Heart right ventricle (tissue), 16 donors: ENCODE data around the gene CCDC92B. TPM values are rescaled to one million over a fixed set of nuclear protein-coding genes. Genes with fewer than 3 reads are reported as not detected.
A peak's percentile ranks its signal among the peaks of the same experiment; 100 is the strongest.

ENCODE experiments used
- ATAC-seq, 8 donors: fragments of 200-7000 bp; cut with Tn5 transposase; one replicate each; pipeline ENCODE4 v1.9.1; 2020; ENCODE audit warnings: mild to moderate bottlenecking in 8 of 8, moderate library complexity in 8 of 8, moderate number of reproducible peaks in 1 of 8
- DNase-seq, 2 donors: peaks; one replicate each; pipeline ENCODE4 v3.0.0-alpha.2; 2020
- H3K27ac ChIP-seq, 10 donors: fragments of 200-600 bp; sonication (generic) in 2 of 10; one replicate each; pipeline versions ENCODE4 v1.5.0 to v1.8.0; 2020 to 2022; ENCODE audit warnings: mild to moderate bottlenecking in 3 of 10
- H3K27me3 ChIP-seq, 7 donors: fragments of 200-600 bp; one replicate each; pipeline ENCODE4 v1.8.0; 2021 to 2022; ENCODE audit warnings: mild to moderate bottlenecking in 2 of 7
- H3K36me3 ChIP-seq, 9 donors: fragments of 200-600 bp; sonication (generic) in 1 of 9; one replicate each; pipeline versions ENCODE4 v1.5.0 to v1.8.0; 2020 to 2022; ENCODE audit warnings: mild to moderate bottlenecking in 2 of 9
- H3K4me1 ChIP-seq, 9 donors: fragments of 200-600 bp; sonication (generic) in 1 of 9; one replicate each; pipeline versions ENCODE4 v1.5.0 to v1.8.0; 2020 to 2022; ENCODE audit warnings: mild to moderate bottlenecking in 4 of 9
- H3K4me3 ChIP-seq, 10 donors: fragments of 200-600 bp; sonication (generic) in 2 of 10; one replicate each; pipeline versions ENCODE4 v1.5.0 to v1.8.0; 2020 to 2022; ENCODE audit warnings: mild to moderate bottlenecking in 7 of 10, moderate library complexity in 2 of 10
- H3K9me3 ChIP-seq, 11 donors: fragments of 200-600 bp in 10 of 11; sonication (generic) in 2 of 11; one replicate each; pipeline versions ENCODE4 v1.5.0 to v1.8.0; 2013 to 2022; ENCODE audit warnings: mild to moderate bottlenecking in 2 of 11, control low read depth in 1 of 11, moderate library complexity in 1 of 11
- CTCF ChIP-seq, 9 donors: fragments of 200-600 bp; sonication (generic) in 2 of 9; IDR thresholded peaks; one replicate each; pipeline versions ENCODE4 v1.5.0 to v1.8.0; 2021 to 2022; ENCODE audit warnings: antibody characterized with exemption in 9 of 9, mild to moderate bottlenecking in 5 of 9, moderate library complexity in 1 of 9
- WGBS, 2 donors: extraction: QIAGEN DNeasy Blood & Tissue Kit; methylation state at CpG; one replicate each; pipeline ENCODE4 v1.1.7; 2013; ENCODE audit warnings: inconsistent platforms in 1 of 2; 5-methylcytosine and 5-hydroxymethylcytosine counted together
- intact Hi-C, 10 donors: fragments of 100-400 bp; cut with DNase I; formaldehyde crosslinking; loops; one replicate each; pipeline versions ENCODE4 v1.11.1 to v1.14.2; 2022
- polyA plus RNA-seq, 2 donors: library from polyadenylated mRNA; stranded (reverse); fragments of 200-250 nt; gene quantifications; one replicate each; pipeline ENCODE4 v1.2.3, GENCODE V29; 2013
- total RNA-seq, 10 donors: library from RNA; stranded (reverse); fragmentation: NEBNext Ultra II Directional in 3 of 10; extraction: Animal tissue kit (Norgen Biotek cat#: 25700) in 3 of 10; gene quantifications; one replicate each; pipeline versions ENCODE4 v1.2.1 to v1.2.4, GENCODE V29; 2021 to 2023
- donor health status: Arrhythmogenic right ventricular cardiomyopathy.
- donor health status: ischemic (EF 13 %, LVEDD 7.1; RV severe dilation, severe dysfunction).
- donor health status: healthy with polysubstance abuse.
- donor health status: DM: no; HTN: yes; CAD: no.
- donor health status: DM: no; HTN: no; CAD: no.
- donor health status: ischemic (EF 25% LVEDD 6.9; RV normal size, moderate dysfunction).
- donor health status: ischemic (EF 25% LVEDD 5.7; RV mildly dilated, moderate dysfunction).
- donor health status: healthy.
- donor health status: DM: yes; HTN: yes; CAD: no.
- donor health status: Ischemic cardiomyopathy.
- donor health status: ischemic (EF 35%, LVEDD 5.7; RV mildly dilated, moderate dysfunction).
- donor health status: nonischemic (EF 11% LVEDD 7.7; RV severe dilation, severe dysfunction).
- donor health status: DM: yes; HTN: yes; CAD: no.
- donor health status: PGD.
- donor health status: ischemic (EF 29% LVEDD 5.4; RV normal size, mild dysfunction).
- donor health status: nonischemic (EF 23%, LVEDD 6.1; RV moderate dilation, normal function).

The CCDC92B gene
- total and polyA plus RNA-seq, 12 donors = 0.06 to 0.44 (median 0.19) TPM

- no peaks in the 10 kb centered on the region for H3K9me3 ChIP-seq
- peak overlapping the region in 3 of 10 donors; percentile 10 to 60 (median 26) for H3K4me3 ChIP-seq
- no peak for DNase-seq
- H3K4me1 ChIP-seq = peaks cover 0 to 54% (median 6%) of the 10 kb centered on the region in 9 donors
- no peaks in the 10 kb centered on the region for H3K36me3 ChIP-seq
- H3K27ac ChIP-seq = peak overlapping the region in 1 of 10 donors; percentile 57
- 79 to 80% methylated on average over 15 of the region's 15 CpGs for WGBS, 2 donors
- H3K27me3 ChIP-seq = peaks cover 0 to 33% (median 14%) of the 10 kb centered on the region in 7 donors
- intact Hi-C loops = no loop called here
- ATAC-seq = no peak
- no peak for TF ChIP-seq CTCF (IDR thresholded peaks at IDR 0.05)
Observed at GRCh38 chr17:2797226-2797625, 47.8 kb upstream of the CCDC92B start.

- peak within 1 kb of the TSS in 1 of 10 donors; percentile 57 for H3K27ac ChIP-seq
- peaks cover 0 to 60% (median 6%) of the 10 kb centered on the region in 9 donors for H3K4me1 ChIP-seq
- DNase-seq (peak; percentile 37 to 61), ATAC-seq (peak in 7 of 8 donors; percentile 41 to 69 (median 61))
- H3K27me3 ChIP-seq = peaks cover 0 to 34% (median 16%) of the 10 kb centered on the region in 7 donors
- WGBS, 2 donors = 64 to 77% methylated on average over 39 of the region's 39 CpGs
- H3K4me3 ChIP-seq = peak within 1 kb of the TSS in 6 of 10 donors; percentile 10 to 60 (median 18)
- no peaks in the 10 kb centered on the region for H3K36me3 ChIP-seq
- TF ChIP-seq CTCF (IDR thresholded peaks at IDR 0.05) = no peak
- intact Hi-C loops = no loop called here
- no peaks in the 10 kb centered on the region for H3K9me3 ChIP-seq
Observed at GRCh38 chr17:2796164-2797125, 47.0 kb upstream of the CCDC92B start, which contains the start of gene RAP1GAP2. TSS of gene RAP1GAP2 (plus strand) at chr17:2796438. CDS start at chr17:2796528, 90 bp downstream.

- peak overlapping the region in 1 of 10 donors; percentile 57 for H3K27ac ChIP-seq
- H3K27me3 ChIP-seq = peaks cover 0 to 42% (median 20%) of the 10 kb centered on the region in 7 donors
- no peaks in the 10 kb centered on the region for H3K36me3 ChIP-seq
- no peak for TF ChIP-seq CTCF (IDR thresholded peaks at IDR 0.05)
- intact Hi-C loops = no loop called here
- H3K4me1 ChIP-seq = peaks cover 0 to 69% (median 6%) of the 10 kb centered on the region in 9 donors
- peak overlapping the region in 6 of 10 donors; percentile 10 to 60 (median 18) for H3K4me3 ChIP-seq
- no peak for ATAC-seq
- WGBS, 2 donors = 83 to 88% methylated on average over 28 of the region's 28 CpGs
- H3K9me3 ChIP-seq = no peaks in the 10 kb centered on the region
- DNase-seq = no peak
Observed at GRCh38 chr17:2795441-2796163, 46.1 kb upstream of the CCDC92B start.
